Activated CD4-positive, alpha-beta T cell treated with anti-CD3 and anti-CD28 coated beads, Interleukin-2, amount 50 U/mL, for 4 hours (primary cell): Measurements from ENCODE around the gene SSX2IP.
A peak's percentile ranks its signal among the peaks of the same experiment; 100 is the strongest.
"Not testable (repeated sequence)": the region's sequence is repeated elsewhere in the genome, so short reads cannot be mapped to it uniquely, and the experiment has no call there.

ENCODE experiments used
- DNase-seq, 2 experiments: peaks; one replicate each; pipeline ENCODE4 v3.0.0-alpha.2; 2020

The SSX2IP gene

GRCh38 chr1:84690397-84691121 lies at the start of gene SSX2IP:
Gene SSX2IP, minus strand, starts transcription at chr1:84690461. Its CDS starts 19,242 bp downstream, at chr1:84671219.
- DNase-seq, result peak; percentile 100

- DNase-seq, result no peak
These were observed 48.0 kb upstream of the SSX2IP start for GRCh38 chr1:84738237-84738636.

- no peak for DNase-seq
These were observed 47.3 kb upstream of the SSX2IP start for GRCh38 chr1:84737590-84737989.

- no peak for DNase-seq
These were observed 46.7 kb upstream of the SSX2IP start for GRCh38 chr1:84736944-84737343.

- no peak for DNase-seq
These were observed 46.2 kb upstream of the SSX2IP start for GRCh38 chr1:84736445-84736844.

- no peak for DNase-seq
These were observed 45.2 kb upstream of the SSX2IP start for GRCh38 chr1:84735483-84735882.

GRCh38 chr1:84732520-84732919 lies 42.3 kb upstream of the SSX2IP start:
- no peak for DNase-seq

- DNase-seq, result no peak
These were observed 41.3 kb upstream of the SSX2IP start for GRCh38 chr1:84731519-84731918.

- DNase-seq, result not testable (repeated sequence)
These were observed 37.5 kb upstream of the SSX2IP start for GRCh38 chr1:84727711-84728110.

- DNase-seq, result no peak
These were observed 36.6 kb upstream of the SSX2IP start for GRCh38 chr1:84726593-84727499.

- peak; percentile 40 to 48 for DNase-seq
These were observed 34.0 kb upstream of the SSX2IP start for GRCh38 chr1:84724128-84724860.

- no peak for DNase-seq
These were observed 32.5 kb upstream of the SSX2IP start for GRCh38 chr1:84722794-84723193.

GRCh38 chr1:84721872-84722271 lies 31.6 kb upstream of the SSX2IP start:
- not testable (repeated sequence) for DNase-seq

- DNase-seq, result no peak
These were observed 30.9 kb upstream of the SSX2IP start for GRCh38 chr1:84721152-84721551.

GRCh38 chr1:84720221-84720780 lies 30.0 kb upstream of the SSX2IP start:
- no peak for DNase-seq

- DNase-seq, result no peak
These were observed 29.4 kb upstream of the SSX2IP start for GRCh38 chr1:84719543-84720217.

- DNase-seq, result no peak
These were observed 25.2 kb upstream of the SSX2IP start for GRCh38 chr1:84715342-84716019.

- DNase-seq, result no peak
These were observed 22.1 kb upstream of the SSX2IP start for GRCh38 chr1:84712276-84712874.

- no peak for DNase-seq
These were observed 21.6 kb upstream of the SSX2IP start for GRCh38 chr1:84711869-84712268.

GRCh38 chr1:84711121-84711520 lies 20.9 kb upstream of the SSX2IP start:
- no peak for DNase-seq

- no peak for DNase-seq
These were observed 18.9 kb upstream of the SSX2IP start for GRCh38 chr1:84709131-84709530.
